NCI-H510A (cell line): ENCODE data around the gene ARFGAP1.
"Not testable (repeated sequence)": the region's sequence is repeated elsewhere in the genome, so short reads cannot be mapped to it uniquely, and the experiment has no call there.

Source experiments
- DNase-seq: peaks from one replicate; lab custom pipeline; 2025; lab: John Stamatoyannopoulos, UW

ARFGAP1 gene

GRCh38 chr20:63292292-63292701, 19.7 kb downstream of the ARFGAP1 start:
- no peak for DNase-seq

- no peak for DNase-seq
Measured at GRCh38 chr20:63292904-63293303, 20.3 kb downstream of the ARFGAP1 start, which contains the start of gene COL20A1. TSS of gene COL20A1 (plus strand) at chr20:63293186. CDS start at chr20:63295108, 1,922 bp downstream.

GRCh38 chr20:63293456-63293855, 20.8 kb downstream of the ARFGAP1 start:
- no peak for DNase-seq

- no peak for DNase-seq
Measured at GRCh38 chr20:63293871-63294535, 21.4 kb downstream of the ARFGAP1 start.

- no peak for DNase-seq
Measured at GRCh38 chr20:63294536-63294900, 21.9 kb downstream of the ARFGAP1 start.

- no peak for DNase-seq
Measured at GRCh38 chr20:63295018-63295417, 22.4 kb downstream of the ARFGAP1 start.

- no peak for DNase-seq
Measured at GRCh38 chr20:63295422-63295821, 22.8 kb downstream of the ARFGAP1 start.

- no peak for DNase-seq
Measured at GRCh38 chr20:63295846-63296245, 23.2 kb downstream of the ARFGAP1 start.

GRCh38 chr20:63296531-63297299, 24.1 kb downstream of the ARFGAP1 start:
- no peak for DNase-seq

GRCh38 chr20:63297371-63297781, 24.8 kb downstream of the ARFGAP1 start:
- DNase-seq = no peak

GRCh38 chr20:63297796-63298572, 25.4 kb downstream of the ARFGAP1 start:
- DNase-seq = no peak

- DNase-seq = no peak
Measured at GRCh38 chr20:63298731-63299312, 26.2 kb downstream of the ARFGAP1 start.

- DNase-seq = no peak
Measured at GRCh38 chr20:63301671-63302070, 29.1 kb downstream of the ARFGAP1 start.

- DNase-seq = no peak
Measured at GRCh38 chr20:63303095-63303666, 30.6 kb downstream of the ARFGAP1 start.

- DNase-seq = no peak
Measured at GRCh38 chr20:63305393-63305792, 32.8 kb downstream of the ARFGAP1 start.

- DNase-seq = not testable (repeated sequence)
Measured at GRCh38 chr20:63305933-63306672, 33.5 kb downstream of the ARFGAP1 start.

- DNase-seq = no peak
Measured at GRCh38 chr20:63306673-63307537, 34.3 kb downstream of the ARFGAP1 start.

GRCh38 chr20:63307538-63308217, 35.1 kb downstream of the ARFGAP1 start:
- no peak for DNase-seq

GRCh38 chr20:63308218-63308911, 35.8 kb downstream of the ARFGAP1 start:
- no peak for DNase-seq
